IMR-90 (cell line): ENCODE data around the gene WWP2.

Source experiments
- POLR2A ChIP-seq: IDR thresholded peaks from 2 replicates; pipeline ENCODE4 v1.6.1; 2012; ENCODE audit warnings: mild to moderate bottlenecking, low read depth, low read length
- TF ChIP-seq, protein P1 (sequence below): conservative IDR thresholded peaks from 2 replicates; pipeline ENCODE4 v1.5.1; 2012; ENCODE audit warnings: mild to moderate bottlenecking, low read depth, low read length, improper control_type of control experiment

DNA sequence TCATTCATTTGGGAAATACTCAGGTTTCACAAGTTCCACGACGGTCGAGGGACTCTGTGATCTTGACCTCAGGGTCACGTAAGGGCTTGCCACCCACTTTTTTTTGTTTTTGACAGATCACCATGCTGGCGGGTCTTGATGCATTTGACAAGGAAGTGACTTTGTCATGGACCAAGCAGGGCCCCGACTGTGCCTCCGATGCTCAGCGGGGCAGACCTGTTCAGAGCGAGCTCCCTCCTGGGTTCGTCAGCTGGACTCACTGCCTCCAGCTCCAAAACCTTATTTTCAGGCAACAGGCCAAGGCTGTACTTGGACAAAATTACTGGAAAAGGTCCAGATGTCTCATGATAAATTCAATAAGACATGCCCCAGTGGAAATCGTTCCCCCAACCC lies 180.0 kb downstream of the WWP2 start:
- no peak for TF ChIP-seq POLR2A
- TF ChIP-seq, protein P1, sequence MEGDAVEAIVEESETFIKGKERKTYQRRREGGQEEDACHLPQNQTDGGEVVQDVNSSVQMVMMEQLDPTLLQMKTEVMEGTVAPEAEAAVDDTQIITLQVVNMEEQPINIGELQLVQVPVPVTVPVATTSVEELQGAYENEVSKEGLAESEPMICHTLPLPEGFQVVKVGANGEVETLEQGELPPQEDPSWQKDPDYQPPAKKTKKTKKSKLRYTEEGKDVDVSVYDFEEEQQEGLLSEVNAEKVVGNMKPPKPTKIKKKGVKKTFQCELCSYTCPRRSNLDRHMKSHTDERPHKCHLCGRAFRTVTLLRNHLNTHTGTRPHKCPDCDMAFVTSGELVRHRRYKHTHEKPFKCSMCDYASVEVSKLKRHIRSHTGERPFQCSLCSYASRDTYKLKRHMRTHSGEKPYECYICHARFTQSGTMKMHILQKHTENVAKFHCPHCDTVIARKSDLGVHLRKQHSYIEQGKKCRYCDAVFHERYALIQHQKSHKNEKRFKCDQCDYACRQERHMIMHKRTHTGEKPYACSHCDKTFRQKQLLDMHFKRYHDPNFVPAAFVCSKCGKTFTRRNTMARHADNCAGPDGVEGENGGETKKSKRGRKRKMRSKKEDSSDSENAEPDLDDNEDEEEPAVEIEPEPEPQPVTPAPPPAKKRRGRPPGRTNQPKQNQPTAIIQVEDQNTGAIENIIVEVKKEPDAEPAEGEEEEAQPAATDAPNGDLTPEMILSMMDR: no peak
